ENCODE data around the gene ZNF333. TPM values are rescaled to one million over a fixed set of nuclear protein-coding genes. Genes with fewer than 3 reads are reported as not detected.
"Not testable (repeated sequence)": the region's sequence is repeated elsewhere in the genome, so short reads cannot be mapped to it uniquely, and the experiment has no call there.

ZNF333 gene
- total RNA-seq, 1 experiment from 2014 or later, result 19.2 TPM

- intact Hi-C loops (cut with micrococcal nuclease; ENCODE audit: unreplicated experiment), result no loop called here
- POLR2A ChIA-PET (ENCODE audit: low non-redundant PET), result no interaction called here
- no peak overlapping the region for H3K27ac ChIP-seq (ENCODE audit: low read depth, low read length, poor library complexity, severe bottlenecking)
- CTCF ChIA-PET, result no interaction called here
- no peak overlapping the region for H3K4me3 ChIP-seq (ENCODE audit: low read depth, low read length, poor library complexity, severe bottlenecking)
- peaks cover 3% of the 10 kb centered on the region for H3K4me1 ChIP-seq (ENCODE audit: insufficient read depth, low read length, poor library complexity, severe bottlenecking)
- no peaks in the 10 kb centered on the region for H3K9me3 ChIP-seq (ENCODE audit: low read depth, low read length, poor library complexity, severe bottlenecking)
- no TSS peak for BruUV-seq (replicated peaks)
- H3K36me3 ChIP-seq (ENCODE audit: insufficient read depth, low read length, poor library complexity, severe bottlenecking), result no peaks in the 10 kb centered on the region
- H3K27me3 ChIP-seq (replicated peaks; ENCODE audit: insufficient read depth, low read depth, low read length, poor library complexity), result no peaks in the 10 kb centered on the region
- DNase-seq (ENCODE audit: low spot score), result no peak
- TF ChIP-seq EZH2 (IDR thresholded peaks at IDR 0.05; ENCODE audit: borderline replicate concordance, low read depth, low read length, poor library complexity, severe bottlenecking), result no peak
- TF ChIP-seq CTCF (conservative IDR thresholded peaks at IDR 0.05; ENCODE audit: low read depth, low read length), result no peak
Measured at GRCh38 chr19:14763497-14764145, 73.8 kb downstream of the ZNF333 start.

DNA sequence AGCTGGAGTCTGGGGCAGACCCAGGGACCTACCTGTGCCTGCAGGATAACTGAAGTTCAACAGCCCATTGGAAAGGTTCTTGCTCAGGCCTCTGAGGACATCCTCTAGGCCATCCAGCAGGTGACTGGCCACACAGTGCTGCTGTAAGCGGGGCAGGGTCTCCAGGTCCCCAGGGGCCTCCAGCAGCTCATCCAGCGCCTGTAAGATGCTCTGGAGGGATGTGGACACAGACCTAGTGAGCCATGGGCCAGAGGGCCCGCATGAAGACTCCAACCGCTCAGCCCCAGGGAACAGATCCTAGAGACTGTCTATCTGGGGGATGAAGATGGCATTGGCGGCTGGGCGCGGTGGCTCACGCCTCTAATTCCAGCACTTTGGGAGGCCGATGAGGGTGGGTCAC, 74.6 kb downstream of the ZNF333 start:
- Histone ChIP-seq H3K4me3 (ENCODE audit: low read depth, low read length, poor library complexity, severe bottlenecking) (no peak overlapping the region), H3K36me3 (ENCODE audit: insufficient read depth, low read length, poor library complexity, severe bottlenecking) (no peaks in the 10 kb centered on the region), H3K9me3 (ENCODE audit: low read depth, low read length, poor library complexity, severe bottlenecking) (no peaks in the 10 kb centered on the region), H3K27ac (ENCODE audit: low read depth, low read length, poor library complexity, severe bottlenecking) (no peak overlapping the region), H3K4me1 (ENCODE audit: insufficient read depth, low read length, poor library complexity, severe bottlenecking) (no peaks in the 10 kb centered on the region), H3K27me3 (replicated peaks; ENCODE audit: insufficient read depth, low read depth, low read length, poor library complexity) (no peaks in the 10 kb centered on the region)
- TF ChIP-seq EZH2 (IDR thresholded peaks at IDR 0.05; ENCODE audit: borderline replicate concordance, low read depth, low read length, poor library complexity, severe bottlenecking), result no peak
- no peak for TF ChIP-seq CTCF (conservative IDR thresholded peaks at IDR 0.05; ENCODE audit: low read depth, low read length)
- no peak for DNase-seq (ENCODE audit: low spot score)
- POLR2A ChIA-PET (ENCODE audit: low non-redundant PET), result no interaction called here
- no TSS peak for BruUV-seq (replicated peaks)
- CTCF ChIA-PET, result no interaction called here
- intact Hi-C loops (cut with micrococcal nuclease; ENCODE audit: unreplicated experiment), result no loop called here

DNA sequence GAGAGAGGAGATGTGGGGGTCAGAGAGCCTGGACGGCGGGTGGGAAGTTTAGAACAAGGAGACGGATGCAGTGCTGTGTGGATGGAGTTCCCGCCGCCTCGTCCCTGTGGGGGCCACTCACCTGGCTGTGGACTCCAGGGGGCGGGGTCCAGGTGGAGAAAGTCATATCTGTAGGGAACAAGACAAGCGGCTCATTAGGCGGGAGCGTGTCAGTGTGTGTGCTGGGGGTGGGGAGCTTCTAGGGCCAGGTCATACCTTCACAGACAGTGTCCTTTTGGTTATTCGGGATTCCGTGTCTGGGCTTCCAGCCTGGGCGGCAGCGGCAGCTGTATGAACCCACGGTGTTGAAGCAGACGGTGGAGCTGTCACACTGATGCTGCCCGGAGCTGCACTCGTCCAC, 75.6 kb downstream of the ZNF333 start:
- H3K4me3 ChIP-seq (ENCODE audit: low read depth, low read length, poor library complexity, severe bottlenecking); CTCF ChIA-PET; H3K9me3 ChIP-seq (ENCODE audit: low read depth, low read length, poor library complexity, severe bottlenecking); H3K36me3 ChIP-seq (ENCODE audit: insufficient read depth, low read length, poor library complexity, severe bottlenecking); H3K27ac ChIP-seq (ENCODE audit: low read depth, low read length, poor library complexity, severe bottlenecking); intact Hi-C loops (cut with micrococcal nuclease; ENCODE audit: unreplicated experiment); H3K27me3 ChIP-seq (replicated peaks; ENCODE audit: insufficient read depth, low read depth, low read length, poor library complexity); H3K4me1 ChIP-seq (ENCODE audit: insufficient read depth, low read length, poor library complexity, severe bottlenecking); POLR2A ChIA-PET (ENCODE audit: low non-redundant PET); BruUV-seq (replicated peaks); DNase-seq (ENCODE audit: low spot score): not testable (repeated sequence)

- intact Hi-C loops (cut with micrococcal nuclease; ENCODE audit: unreplicated experiment); H3K4me3 ChIP-seq (ENCODE audit: low read depth, low read length, poor library complexity, severe bottlenecking); CTCF ChIA-PET; H3K9me3 ChIP-seq (ENCODE audit: low read depth, low read length, poor library complexity, severe bottlenecking); H3K36me3 ChIP-seq (ENCODE audit: insufficient read depth, low read length, poor library complexity, severe bottlenecking); H3K4me1 ChIP-seq (ENCODE audit: insufficient read depth, low read length, poor library complexity, severe bottlenecking); H3K27me3 ChIP-seq (replicated peaks; ENCODE audit: insufficient read depth, low read depth, low read length, poor library complexity); H3K27ac ChIP-seq (ENCODE audit: low read depth, low read length, poor library complexity, severe bottlenecking); DNase-seq (ENCODE audit: low spot score); BruUV-seq (replicated peaks); POLR2A ChIA-PET (ENCODE audit: low non-redundant PET): not testable (repeated sequence)
Measured at GRCh38 chr19:14765841-14766240, 76.0 kb downstream of the ZNF333 start.
